Tongue (tissue), 2 donors: ENCODE results near the gene VEGFB. TPM values are rescaled to one million over a fixed set of nuclear protein-coding genes. Genes with fewer than 3 reads are reported as not detected.

ENCODE experiments used
- DNase-seq: peaks from one replicate; pipeline ENCODE4 v3.0.0-alpha.2; 2015
- total RNA-seq: library from RNA; depleted of rRNA; stranded (reverse); fragments of >200 nt; gene quantifications from one replicate; pipeline ENCODE4 v1.2.3, GENCODE V29; 2014

The VEGFB gene
- total RNA-seq, 1 donor from 2014 or later, result 46.5 TPM

DNA sequence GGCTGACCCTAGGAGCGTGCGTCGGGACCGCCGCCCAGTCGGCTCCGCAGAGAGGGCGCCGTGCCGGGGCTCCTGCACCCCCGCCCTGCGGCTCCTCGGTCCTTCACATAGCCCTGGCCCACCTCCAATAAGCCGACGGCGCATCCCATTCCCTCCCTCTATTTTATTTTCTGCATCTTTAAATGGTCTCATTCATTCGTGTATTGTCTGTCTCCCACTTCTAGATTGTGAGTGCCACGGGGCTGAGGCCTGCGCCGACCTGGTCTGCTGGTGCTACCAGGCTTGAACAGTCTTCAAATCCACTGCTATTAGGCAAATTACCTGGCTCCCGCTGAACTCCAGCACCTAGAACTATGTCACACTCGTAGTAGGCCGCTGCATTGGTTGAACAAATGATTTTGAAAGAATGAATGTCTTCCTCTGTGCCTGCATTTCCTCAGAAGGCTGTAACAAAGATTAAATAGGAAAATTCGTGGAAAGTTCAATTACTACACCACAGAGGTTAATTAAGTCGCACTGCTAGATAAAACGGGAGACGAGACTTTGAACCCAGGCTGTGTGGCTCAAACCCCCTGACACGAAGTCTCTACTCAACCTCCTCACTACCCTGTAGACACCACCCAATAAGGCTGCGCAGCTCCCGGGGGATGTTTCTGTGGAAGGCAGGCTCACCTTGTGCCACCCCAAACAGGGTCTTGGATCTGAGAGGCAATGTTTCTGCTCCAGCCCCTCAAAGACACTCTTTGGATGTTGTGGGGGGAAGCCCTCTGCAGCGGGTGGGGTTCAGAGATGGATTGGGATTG, 13.5 kb downstream of the VEGFB start:
- peak; percentile 54 for DNase-seq

DNA sequence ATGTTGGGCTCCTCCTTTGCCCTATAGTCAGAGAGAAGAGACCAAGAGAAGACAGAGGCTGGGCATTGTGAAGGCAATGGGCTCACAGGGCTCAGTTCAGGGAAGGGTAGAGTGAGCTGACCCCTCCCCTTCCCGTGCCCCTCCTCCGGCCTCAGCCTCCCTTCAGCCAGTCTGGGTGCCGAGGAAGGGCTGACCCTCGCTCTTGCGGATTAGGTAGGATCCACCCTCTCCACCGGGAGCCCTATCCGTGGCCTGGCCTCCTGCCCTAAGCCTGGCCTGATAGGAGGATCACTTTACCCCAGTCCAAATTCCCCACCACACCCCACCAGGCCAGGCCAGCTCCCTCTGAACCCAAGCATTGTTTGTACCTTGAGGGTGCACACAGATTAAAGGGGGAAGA, 14.2 kb downstream of the VEGFB start:
- no peak for DNase-seq

- no peak for DNase-seq
Measured at GRCh38 chr11:64249038-64249437, 14.7 kb downstream of the VEGFB start.

- no peak for DNase-seq
Measured at GRCh38 chr11:64249563-64250414, 15.4 kb downstream of the VEGFB start.

- DNase-seq, result no peak
Measured at GRCh38 chr11:64250415-64251015, 16.1 kb downstream of the VEGFB start.

DNA sequence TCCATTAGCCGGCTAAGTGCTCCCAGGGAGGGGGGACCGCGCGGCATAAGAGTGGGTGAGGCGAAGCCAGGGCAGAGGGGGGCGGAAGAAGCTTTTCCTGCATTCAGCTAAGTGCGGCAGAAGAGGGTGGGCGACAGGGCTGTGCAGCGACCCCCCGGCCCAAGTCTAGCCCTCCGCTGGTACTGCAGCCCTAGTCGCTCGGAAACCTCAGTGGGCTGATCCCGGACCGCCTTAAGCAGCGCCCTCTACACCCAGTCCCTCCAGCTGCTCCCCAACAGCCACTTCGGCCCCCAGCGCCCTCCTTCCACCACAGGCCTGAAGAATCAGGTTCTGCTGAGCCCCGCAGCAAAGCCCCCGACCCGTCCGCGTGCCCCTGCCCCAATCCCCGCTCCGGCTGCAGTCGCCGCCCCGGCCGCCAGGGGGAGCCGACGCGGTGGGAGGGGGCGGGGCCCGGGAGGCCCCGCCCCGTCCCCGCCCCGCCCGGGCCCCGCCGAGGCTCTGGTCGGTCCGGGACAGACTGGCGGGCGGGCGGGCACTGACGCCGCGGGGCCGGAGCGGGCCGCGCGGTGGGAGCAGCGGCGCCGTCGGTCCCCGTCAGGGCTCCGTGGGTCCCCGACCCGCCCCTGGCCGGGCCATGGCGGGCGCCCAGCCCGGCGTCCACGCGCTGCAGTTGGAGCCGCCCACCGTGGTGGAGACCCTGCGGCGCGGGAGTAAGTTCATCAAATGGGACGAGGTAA, 16.8 kb downstream of the VEGFB start, which contains the start of gene PLCB3:
Gene PLCB3 (plus strand): TSS at position 515 of the 737 bp plus-strand sequence. CDS start 120 bp downstream, at position 635.
- DNase-seq, result peak; percentile 62

DNA sequence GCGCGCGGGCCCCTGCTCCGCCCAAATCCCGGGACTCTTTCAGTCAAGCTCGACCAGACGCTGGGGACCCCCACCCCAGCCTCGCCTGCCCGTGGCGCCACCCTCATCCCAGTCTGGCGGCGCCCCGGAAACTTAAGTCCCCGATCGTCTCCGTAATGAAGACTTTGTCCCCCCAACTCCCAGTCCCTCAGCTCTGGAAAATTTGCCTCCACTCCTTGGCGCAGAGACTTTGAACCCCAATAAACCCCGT, 17.3 kb downstream of the VEGFB start:
- DNase-seq, result no peak

DNA sequence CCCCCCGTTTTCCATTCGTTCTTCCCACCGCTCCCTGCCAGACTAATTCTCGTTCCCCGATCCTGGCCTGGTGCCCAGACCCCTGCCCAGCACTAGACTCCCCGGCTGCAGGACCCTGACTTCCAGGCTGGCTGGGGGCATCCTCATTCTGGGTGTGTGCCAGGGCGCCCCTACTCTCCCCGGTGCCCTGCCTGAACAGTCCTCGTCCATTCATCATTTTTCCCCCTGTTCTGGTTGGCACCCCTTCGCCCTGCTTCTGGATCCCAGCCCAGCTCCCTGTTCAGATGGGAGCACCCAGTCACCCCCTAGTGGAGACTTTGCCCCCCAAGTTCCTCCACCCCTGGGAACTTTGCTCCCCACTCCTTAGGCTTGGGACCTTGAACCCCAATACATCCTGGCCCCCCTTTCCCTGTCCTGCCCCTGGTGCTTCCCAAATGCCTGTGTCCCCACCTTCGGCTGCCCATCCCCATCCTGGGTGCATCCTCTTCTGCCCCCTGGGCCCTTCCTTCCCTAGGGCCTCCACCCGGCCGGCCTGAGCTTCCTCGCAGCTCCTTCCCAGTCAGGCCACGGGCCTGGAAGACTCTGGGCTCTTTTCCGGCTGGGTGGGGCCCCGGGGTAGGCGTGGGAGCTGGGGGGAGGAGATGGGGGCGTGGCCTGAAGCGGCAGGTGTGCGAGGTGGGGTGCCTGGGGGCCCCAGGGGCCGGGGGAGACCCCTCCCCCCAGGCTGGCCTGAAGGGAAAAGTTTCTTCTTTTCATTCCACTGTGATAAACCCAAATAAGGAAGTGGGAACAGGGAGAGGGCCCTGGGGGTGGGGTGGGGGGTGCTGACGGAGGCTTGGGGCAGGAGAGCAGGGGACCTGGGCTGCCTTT, 17.9 kb downstream of the VEGFB start:
- no peak for DNase-seq

DNA sequence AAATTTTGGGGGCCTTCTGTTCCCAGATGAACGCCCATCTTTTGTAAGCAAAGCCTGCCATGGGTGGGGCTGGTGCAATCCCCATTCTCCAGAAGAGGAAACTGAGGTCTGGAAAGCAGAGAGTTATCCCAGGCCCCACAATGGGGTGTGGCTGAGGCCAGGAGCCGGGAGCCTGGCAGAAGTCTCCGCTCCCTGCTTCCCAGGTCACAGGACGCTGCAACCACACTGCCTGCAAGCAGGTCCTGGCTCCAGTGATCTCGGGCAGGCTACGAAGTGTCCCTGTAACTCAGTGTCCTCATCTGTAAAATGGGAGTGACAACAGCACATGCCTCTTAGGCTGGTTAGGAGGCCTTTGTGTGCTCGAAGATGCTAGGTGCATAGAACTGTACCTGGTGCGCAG, 18.7 kb downstream of the VEGFB start:
- no peak for DNase-seq

DNA sequence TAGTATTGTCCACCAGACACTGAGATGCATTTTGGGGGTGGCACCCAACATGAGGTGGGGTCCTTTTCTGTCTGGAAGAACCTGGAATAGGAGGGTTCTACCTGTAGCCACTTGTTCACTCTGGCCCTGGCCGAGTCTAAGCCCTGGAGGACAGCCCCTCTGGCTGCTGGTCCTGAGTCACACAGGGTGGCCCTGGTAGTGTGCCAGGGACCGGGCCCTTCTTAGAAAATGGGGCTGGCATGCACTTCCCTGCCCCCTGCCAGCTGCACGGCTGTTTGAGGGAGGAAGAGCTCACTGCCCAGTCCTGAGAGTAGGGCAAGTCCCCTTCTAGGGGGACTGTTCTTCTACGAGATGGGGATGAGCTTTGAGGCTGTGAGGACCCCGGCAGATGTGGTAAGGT, 19.1 kb downstream of the VEGFB start:
- no peak for DNase-seq

GRCh38 chr11:64254326-64254725, 19.9 kb downstream of the VEGFB start:
- DNase-seq, result no peak

GRCh38 chr11:64255135-64256128, 21.0 kb downstream of the VEGFB start:
- DNase-seq, result no peak

DNA sequence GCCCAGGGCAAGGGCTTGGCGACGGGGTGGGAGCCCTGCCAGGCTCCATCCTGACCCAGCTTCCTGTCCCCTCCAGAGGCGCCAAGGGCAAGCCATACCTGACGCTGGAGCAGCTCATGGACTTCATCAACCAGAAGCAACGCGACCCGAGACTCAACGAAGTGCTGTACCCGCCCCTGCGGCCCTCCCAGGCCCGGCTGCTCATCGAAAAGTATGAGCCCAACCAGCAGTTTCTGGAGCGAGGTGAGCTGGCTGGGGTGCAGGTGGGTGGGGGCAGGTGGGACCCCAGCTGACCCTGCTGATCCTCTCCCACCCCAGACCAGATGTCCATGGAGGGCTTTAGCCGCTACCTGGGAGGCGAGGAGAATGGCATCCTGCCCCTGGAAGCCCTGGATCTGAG, 21.9 kb downstream of the VEGFB start:
- DNase-seq, result no peak

GRCh38 chr11:64258356-64258755, 24.0 kb downstream of the VEGFB start:
- DNase-seq, result no peak

- DNase-seq, result no peak
Measured at GRCh38 chr11:64258946-64259532, 24.7 kb downstream of the VEGFB start.

DNA sequence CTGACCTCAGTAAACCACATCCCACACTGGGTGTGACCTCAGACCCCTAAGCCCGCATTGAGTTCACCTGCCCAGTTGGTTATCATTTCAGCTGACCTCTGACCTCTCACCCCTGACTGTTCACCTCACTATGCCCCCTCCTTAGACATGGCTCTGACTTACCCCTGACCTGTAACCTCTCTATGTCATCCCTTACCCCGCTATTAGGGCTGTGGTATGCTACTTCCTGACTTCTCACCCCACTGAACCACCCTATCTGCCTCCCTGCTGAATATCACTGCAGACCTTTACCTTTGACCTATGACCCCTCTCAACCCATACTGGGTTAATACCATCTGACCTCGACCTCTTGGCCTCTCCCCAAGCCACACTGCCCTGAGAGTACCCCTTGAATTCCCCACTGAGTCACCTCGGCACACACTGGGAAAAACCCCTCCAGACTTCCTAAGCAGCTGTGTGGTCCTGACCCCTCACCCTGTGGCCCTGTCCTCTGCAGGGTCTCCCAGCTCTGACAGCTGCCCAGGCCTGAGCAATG, 25.2 kb downstream of the VEGFB start:
- DNase-seq, result no peak

DNA sequence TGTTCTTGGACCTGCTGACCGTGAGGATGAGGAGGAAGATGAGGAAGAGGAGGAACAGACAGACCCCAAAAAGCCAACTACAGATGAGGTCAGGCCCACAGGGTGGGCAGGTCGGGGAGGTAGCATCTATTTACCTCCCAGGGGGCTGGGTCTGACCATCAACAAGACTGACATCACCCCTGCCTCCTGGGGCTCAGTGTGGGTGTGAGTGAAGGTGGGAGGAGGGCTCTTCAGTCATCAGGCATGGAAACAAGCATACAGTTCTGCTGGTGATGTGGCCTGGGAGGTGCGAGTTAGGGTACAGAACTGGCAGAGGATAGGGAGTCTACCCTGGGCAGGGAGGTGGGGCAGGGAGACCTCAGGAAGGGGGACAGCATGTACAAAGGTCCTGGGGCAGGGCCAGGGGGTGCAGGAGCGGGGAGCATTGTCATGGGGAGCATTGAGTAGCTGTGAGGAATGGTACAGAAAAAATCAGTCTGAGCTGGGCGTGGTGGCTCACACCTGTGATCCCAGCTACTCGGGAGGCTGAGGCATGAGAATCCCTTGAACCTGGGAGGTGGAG, 25.8 kb downstream of the VEGFB start:
- no peak for DNase-seq

GRCh38 chr11:64261556-64262080, 27.2 kb downstream of the VEGFB start:
- no peak for DNase-seq
